ENCODE measurements around the gene SUDS3. TPM values are rescaled to one million over a fixed set of nuclear protein-coding genes. Genes with fewer than 3 reads are reported as not detected.
"Not testable (repeated sequence)": the region's sequence is repeated elsewhere in the genome, so short reads cannot be mapped to it uniquely, and the experiment has no call there.

Gene SUDS3
- total RNA-seq, 1 donor from 2014 or later, result 23.4 TPM

- Mint-ChIP-seq H3K4me3 (ENCODE audit: unreplicated experiment) (no peak overlapping the region), H3K27me3 (ENCODE audit: low read depth) (no peaks in the 10 kb centered on the region), H3K9me3 (ENCODE audit: low read depth) (no peaks in the 10 kb centered on the region)
Observed at GRCh38 chr12:118347916-118348315, 28.4 kb upstream of the SUDS3 start.

GRCh38 chr12:118350908-118351559, 25.3 kb upstream of the SUDS3 start:
- Mint-ChIP-seq H3K9me3 (ENCODE audit: low read depth) (no peaks in the 10 kb centered on the region), H3K4me3 (ENCODE audit: unreplicated experiment) (no peak overlapping the region), H3K27ac (ENCODE audit: unreplicated experiment) (no peak overlapping the region), H3K36me3 (ENCODE audit: low read depth) (no peaks in the 10 kb centered on the region), H3K27me3 (ENCODE audit: low read depth) (no peaks in the 10 kb centered on the region), H3K4me1 (ENCODE audit: low read depth) (peaks cover 17% of the 10 kb centered on the region)
- no peak for DNase-seq (ENCODE audit: low spot score)
- TF ChIP-seq, protein P1, sequence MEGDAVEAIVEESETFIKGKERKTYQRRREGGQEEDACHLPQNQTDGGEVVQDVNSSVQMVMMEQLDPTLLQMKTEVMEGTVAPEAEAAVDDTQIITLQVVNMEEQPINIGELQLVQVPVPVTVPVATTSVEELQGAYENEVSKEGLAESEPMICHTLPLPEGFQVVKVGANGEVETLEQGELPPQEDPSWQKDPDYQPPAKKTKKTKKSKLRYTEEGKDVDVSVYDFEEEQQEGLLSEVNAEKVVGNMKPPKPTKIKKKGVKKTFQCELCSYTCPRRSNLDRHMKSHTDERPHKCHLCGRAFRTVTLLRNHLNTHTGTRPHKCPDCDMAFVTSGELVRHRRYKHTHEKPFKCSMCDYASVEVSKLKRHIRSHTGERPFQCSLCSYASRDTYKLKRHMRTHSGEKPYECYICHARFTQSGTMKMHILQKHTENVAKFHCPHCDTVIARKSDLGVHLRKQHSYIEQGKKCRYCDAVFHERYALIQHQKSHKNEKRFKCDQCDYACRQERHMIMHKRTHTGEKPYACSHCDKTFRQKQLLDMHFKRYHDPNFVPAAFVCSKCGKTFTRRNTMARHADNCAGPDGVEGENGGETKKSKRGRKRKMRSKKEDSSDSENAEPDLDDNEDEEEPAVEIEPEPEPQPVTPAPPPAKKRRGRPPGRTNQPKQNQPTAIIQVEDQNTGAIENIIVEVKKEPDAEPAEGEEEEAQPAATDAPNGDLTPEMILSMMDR (IDR thresholded peaks at IDR 0.05), result no peak

More at GRCh38 chr12:118347916-118348315, 28.4 kb upstream of the SUDS3 start:
- Mint-ChIP-seq H3K4me1 (ENCODE audit: low read depth) (no peaks in the 10 kb centered on the region), H3K27ac (ENCODE audit: unreplicated experiment) (no peak overlapping the region), H3K36me3 (ENCODE audit: low read depth) (no peaks in the 10 kb centered on the region)
- TF ChIP-seq, protein P1 (IDR thresholded peaks at IDR 0.05), result no peak
- no peak for DNase-seq (ENCODE audit: low spot score)

DNA sequence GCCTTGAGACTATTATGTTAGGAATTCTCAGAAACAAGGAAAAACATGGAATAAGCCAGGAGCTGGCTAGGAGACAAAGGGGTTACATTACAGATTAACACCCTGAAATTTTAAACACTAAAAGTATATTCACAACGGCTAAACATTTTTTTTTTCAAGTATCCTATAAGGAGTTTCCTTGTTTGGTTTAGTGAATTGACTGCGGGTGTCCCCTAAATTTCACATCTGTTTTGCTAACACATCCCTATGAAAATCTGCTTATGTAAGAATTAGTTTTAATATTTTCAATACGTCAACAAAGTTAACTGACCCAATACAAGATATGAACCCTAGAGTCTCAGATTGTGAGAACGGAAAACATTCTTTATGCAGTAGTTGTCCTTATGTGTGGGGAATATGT, 22.6 kb upstream of the SUDS3 start:
- Mint-ChIP-seq H3K36me3 (ENCODE audit: low read depth) (no peaks in the 10 kb centered on the region), H3K27me3 (ENCODE audit: low read depth) (no peaks in the 10 kb centered on the region), H3K4me3 (ENCODE audit: unreplicated experiment) (no peak overlapping the region), H3K4me1 (ENCODE audit: low read depth) (peaks cover 43% of the 10 kb centered on the region), H3K27ac (ENCODE audit: unreplicated experiment) (no peak overlapping the region), H3K9me3 (ENCODE audit: low read depth) (no peaks in the 10 kb centered on the region)
- DNase-seq (ENCODE audit: low spot score), result no peak
- TF ChIP-seq, protein P1 (IDR thresholded peaks at IDR 0.05), result no peak

DNA sequence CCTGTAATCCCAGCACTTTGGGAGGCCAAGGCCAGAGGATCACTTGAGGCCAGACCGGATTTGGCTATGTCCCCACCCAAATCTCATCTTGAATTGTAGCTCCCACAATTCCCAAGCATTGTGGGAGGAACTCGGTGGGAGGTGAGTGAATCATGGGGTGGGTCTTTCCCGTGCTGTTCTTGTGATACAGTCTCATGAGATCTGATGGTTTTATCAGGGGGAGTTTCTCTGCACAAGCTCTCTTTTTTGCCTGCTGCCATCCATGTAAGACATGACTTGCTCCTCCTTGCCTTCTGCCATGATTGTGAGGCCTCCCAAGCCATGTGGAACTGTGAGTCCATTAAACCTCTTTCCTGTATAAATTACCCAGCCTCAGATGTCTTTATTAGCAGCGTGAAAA, 21.9 kb upstream of the SUDS3 start:
- H3K27me3 Mint-ChIP-seq (ENCODE audit: low read depth); H3K9me3 Mint-ChIP-seq (ENCODE audit: low read depth); DNase-seq (ENCODE audit: low spot score); H3K4me3 Mint-ChIP-seq (ENCODE audit: unreplicated experiment); H3K36me3 Mint-ChIP-seq (ENCODE audit: low read depth); H3K27ac Mint-ChIP-seq (ENCODE audit: unreplicated experiment): not testable (repeated sequence)
- peaks cover 51% of the 10 kb centered on the region for H3K4me1 Mint-ChIP-seq (ENCODE audit: low read depth)

DNA sequence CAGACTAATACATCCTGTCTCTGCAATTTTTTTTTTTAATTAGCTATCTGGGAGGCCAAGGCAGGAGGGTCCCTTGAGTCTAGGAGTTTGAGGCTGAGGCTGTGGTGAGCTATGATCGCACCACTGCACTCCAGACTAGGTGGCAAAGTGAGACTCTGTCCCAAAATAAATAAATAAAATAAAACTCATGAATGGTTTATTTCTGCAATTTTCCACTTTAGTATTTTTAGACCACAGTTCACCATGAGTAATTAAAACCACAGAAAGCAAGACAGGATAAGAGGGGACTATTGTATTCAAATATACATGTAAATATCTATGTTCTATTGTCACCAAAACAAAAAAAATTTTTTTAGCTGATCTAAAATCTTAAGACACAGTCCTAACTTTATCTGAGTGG, 21.5 kb upstream of the SUDS3 start:
- H3K27me3 Mint-ChIP-seq (ENCODE audit: low read depth), result no peaks in the 10 kb centered on the region
- no peak for DNase-seq (ENCODE audit: low spot score)
- no peaks in the 10 kb centered on the region for H3K9me3 Mint-ChIP-seq (ENCODE audit: low read depth)
- no peaks in the 10 kb centered on the region for H3K36me3 Mint-ChIP-seq (ENCODE audit: low read depth)
- no peak overlapping the region for H3K4me3 Mint-ChIP-seq (ENCODE audit: unreplicated experiment)
- H3K27ac Mint-ChIP-seq (ENCODE audit: unreplicated experiment), result no peak overlapping the region
- TF ChIP-seq, protein P1 (IDR thresholded peaks at IDR 0.05), result no peak
- H3K4me1 Mint-ChIP-seq (ENCODE audit: low read depth), result peaks cover 55% of the 10 kb centered on the region

DNA sequence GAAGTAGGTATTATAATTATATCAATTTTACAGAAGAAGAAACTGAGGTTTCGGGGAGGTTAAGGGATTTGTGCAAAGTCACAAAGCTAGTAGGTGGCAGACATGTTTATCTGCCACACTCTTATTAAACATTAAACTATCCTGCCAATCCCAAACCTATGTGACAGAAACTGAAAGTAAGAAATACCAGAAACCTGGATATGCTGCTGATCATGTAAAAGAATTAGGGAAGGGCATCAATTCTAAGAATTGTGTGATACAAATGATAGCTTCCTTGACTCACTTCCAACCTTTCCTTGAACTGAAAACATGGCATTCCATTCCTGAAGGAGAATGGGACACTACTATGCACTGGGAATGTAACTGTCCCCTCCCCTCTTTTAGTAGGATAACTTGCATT, 20.5 kb upstream of the SUDS3 start:
- TF ChIP-seq, protein P1 (IDR thresholded peaks at IDR 0.05), result no peak
- H3K27me3 Mint-ChIP-seq (ENCODE audit: low read depth), result no peaks in the 10 kb centered on the region
- peaks cover 62% of the 10 kb centered on the region for H3K4me1 Mint-ChIP-seq (ENCODE audit: low read depth)
- H3K27ac Mint-ChIP-seq (ENCODE audit: unreplicated experiment), result peak overlapping the region; percentile 69
- H3K36me3 Mint-ChIP-seq (ENCODE audit: low read depth), result no peaks in the 10 kb centered on the region
- no peak overlapping the region for H3K4me3 Mint-ChIP-seq (ENCODE audit: unreplicated experiment)
- H3K9me3 Mint-ChIP-seq (ENCODE audit: low read depth), result no peaks in the 10 kb centered on the region
- DNase-seq (ENCODE audit: low spot score), result no peak

Data from chondrocyte (in vitro differentiated cells).